ENCODE data around the gene HTR1A.

HTR1A gene

DNA sequence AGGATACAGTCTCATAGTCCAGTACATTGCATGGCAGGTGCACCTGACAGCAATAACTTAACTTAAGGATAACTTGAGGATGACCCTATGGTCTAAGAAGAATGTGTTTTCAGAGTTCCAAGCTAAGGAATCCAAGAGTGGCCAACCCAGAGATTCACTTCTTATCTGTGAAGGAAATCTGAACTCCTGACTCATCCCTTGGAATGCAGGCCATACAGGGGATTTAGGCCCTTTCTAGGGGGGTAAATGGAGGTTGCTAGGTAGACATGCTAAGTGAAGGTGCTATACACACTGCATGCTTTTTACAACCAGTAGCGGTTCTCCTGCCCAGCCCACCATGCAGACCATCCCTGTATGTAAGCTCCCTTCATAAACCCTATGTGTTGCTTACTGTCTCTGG lies 50.4 kb downstream of the HTR1A start:
- TF ChIP-seq, protein P1, sequence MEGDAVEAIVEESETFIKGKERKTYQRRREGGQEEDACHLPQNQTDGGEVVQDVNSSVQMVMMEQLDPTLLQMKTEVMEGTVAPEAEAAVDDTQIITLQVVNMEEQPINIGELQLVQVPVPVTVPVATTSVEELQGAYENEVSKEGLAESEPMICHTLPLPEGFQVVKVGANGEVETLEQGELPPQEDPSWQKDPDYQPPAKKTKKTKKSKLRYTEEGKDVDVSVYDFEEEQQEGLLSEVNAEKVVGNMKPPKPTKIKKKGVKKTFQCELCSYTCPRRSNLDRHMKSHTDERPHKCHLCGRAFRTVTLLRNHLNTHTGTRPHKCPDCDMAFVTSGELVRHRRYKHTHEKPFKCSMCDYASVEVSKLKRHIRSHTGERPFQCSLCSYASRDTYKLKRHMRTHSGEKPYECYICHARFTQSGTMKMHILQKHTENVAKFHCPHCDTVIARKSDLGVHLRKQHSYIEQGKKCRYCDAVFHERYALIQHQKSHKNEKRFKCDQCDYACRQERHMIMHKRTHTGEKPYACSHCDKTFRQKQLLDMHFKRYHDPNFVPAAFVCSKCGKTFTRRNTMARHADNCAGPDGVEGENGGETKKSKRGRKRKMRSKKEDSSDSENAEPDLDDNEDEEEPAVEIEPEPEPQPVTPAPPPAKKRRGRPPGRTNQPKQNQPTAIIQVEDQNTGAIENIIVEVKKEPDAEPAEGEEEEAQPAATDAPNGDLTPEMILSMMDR (conservative IDR thresholded peaks at IDR 0.05; ENCODE audit: low read depth, low read length), result no peak
- Histone ChIP-seq H3K27me3 (ENCODE audit: insufficient read depth, low read depth) (no peaks in the 10 kb centered on the region), H3K79me2 (ENCODE audit: insufficient read depth, low read depth) (no peaks in the 10 kb centered on the region), H3K4me3 (IDR thresholded peaks at IDR 0.05; ENCODE audit: insufficient read depth, low read depth, low read length) (no peak overlapping the region), H3K27ac (no peak overlapping the region), H2AFZ (ENCODE audit: low read depth) (no peak overlapping the region), H3K9ac (no peak overlapping the region), H3K4me1 (ENCODE audit: low read depth, poor library complexity, severe bottlenecking) (no peaks in the 10 kb centered on the region), H3K4me2 (no peak overlapping the region), H3K36me3 (ENCODE audit: insufficient read depth) (no peaks in the 10 kb centered on the region), H4K20me1 (ENCODE audit: insufficient read depth) (no peaks in the 10 kb centered on the region)

All from KMS-11 (cell line).